Measurements from ENCODE around the gene MAFG. TPM values are rescaled to one million over a fixed set of nuclear protein-coding genes. Genes with fewer than 3 reads are reported as not detected.

MAFG gene
- total and polyA plus RNA-seq, 2 of the 13 experiments (the other 11 are each of a cell fraction or from before 2014, with no cell fraction given): 14.5 to 20.0 TPM

DNA sequence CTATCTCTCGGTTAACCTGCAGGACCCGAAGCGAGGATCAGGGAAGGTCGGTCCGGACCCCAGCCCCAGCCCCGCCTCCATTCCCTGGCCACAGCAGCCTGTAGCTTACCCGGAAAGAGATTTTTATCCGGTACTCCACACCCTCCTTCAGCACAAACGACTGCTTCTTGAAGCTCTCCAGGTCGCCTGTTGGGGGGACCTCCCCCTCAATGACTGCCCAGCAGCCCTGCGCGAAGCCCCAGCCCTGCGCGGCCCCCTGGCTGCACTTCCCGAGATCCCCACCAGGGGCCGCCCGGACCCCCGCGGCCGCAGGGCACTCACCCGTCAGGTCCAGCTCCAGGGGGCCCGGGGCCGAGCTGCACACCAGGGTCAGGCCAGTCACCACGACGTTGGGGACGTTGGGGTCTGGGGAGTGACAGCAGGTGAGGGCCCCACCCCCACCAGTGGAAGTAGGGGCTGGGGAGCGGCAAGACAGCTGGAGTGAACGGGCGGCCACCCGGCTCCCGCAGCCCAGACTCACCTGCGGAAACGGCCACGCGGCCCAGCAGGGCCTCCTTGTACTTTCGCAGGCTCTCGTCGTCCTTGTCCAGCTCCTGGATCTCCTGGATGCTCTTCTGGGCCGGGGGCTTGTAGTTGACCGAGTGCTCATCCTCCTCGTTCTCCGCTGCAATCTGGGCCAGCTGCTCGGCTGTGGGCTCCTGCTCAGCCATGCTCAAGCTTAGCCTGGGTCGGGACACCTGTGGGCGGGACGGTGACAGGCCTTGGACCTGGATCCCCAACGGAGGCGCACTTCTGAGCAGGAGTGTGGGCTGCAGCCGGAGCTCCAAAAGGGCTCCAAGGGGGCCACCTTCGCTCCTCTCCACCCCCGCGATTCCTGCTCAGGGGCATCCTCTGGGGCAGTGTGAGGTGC lies 58.1 kb downstream of the MAFG start (continued):
- TF ChIP-seq ZNF775 (CRISPR knock-in tag; IDR thresholded peaks at IDR 0.05; ENCODE audit: borderline replicate concordance) (no peak), IKZF1 (IDR thresholded peaks at IDR 0.05) (no peak), RCOR2 (CRISPR knock-in tag; IDR thresholded peaks at IDR 0.05) (no peak), HIVEP1 (CRISPR knock-in tag; IDR thresholded peaks at IDR 0.05) (peak; percentile 76; the same call in 1 of the 2 replicates), ZNF260 (CRISPR knock-in tag; IDR thresholded peaks at IDR 0.05; ENCODE audit: borderline replicate concordance, low read depth) (no peak), TAF15 (IDR thresholded peaks at IDR 0.05; ENCODE audit: low read depth, low read length, poor library complexity, severe bottlenecking) (no peak), HDAC6 (IDR thresholded peaks at IDR 0.05; ENCODE audit: low read depth, low read length) (no peak), KAT2B (IDR thresholded peaks at IDR 0.05; ENCODE audit: borderline replicate concordance, low read depth, low read length) (no peak), NCOR1 (IDR thresholded peaks at IDR 0.05; ENCODE audit: borderline replicate concordance, low read length) (0 out of 2 replicates have a peak, but pooled peaks have one; percentile 27), LCORL (IDR thresholded peaks at IDR 0.05) (no peak), LCORL (CRISPR knock-in tag; IDR thresholded peaks at IDR 0.05) (0 out of 2 replicates have a peak, but pooled peaks have one; percentile 14)
- TF ChIP-seq, protein P1, sequence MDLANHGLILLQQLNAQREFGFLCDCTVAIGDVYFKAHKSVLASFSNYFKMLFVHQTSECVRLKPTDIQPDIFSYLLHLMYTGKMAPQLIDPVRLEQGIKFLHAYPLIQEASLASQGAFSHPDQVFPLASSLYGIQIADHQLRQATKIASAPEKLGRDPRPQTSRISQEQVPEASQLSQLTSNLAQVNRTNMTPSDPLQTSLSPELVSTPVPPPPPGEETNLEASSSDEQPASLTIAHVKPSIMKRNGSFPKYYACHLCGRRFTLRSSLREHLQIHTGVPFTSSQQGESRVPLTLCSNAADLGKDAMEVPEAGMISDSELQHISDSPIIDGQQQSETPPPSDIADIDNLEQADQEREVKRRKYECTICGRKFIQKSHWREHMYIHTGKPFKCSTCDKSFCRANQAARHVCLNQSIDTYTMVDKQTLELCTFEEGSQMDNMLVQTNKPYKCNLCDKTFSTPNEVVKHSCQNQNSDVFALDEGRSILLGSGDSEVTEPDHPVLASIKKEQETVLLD (CRISPR knock-in tag; IDR thresholded peaks at IDR 0.05; ENCODE audit: low read depth): peak; percentile 71; the same call in 1 of the 2 replicates
- TF ChIP-seq, protein P2, sequence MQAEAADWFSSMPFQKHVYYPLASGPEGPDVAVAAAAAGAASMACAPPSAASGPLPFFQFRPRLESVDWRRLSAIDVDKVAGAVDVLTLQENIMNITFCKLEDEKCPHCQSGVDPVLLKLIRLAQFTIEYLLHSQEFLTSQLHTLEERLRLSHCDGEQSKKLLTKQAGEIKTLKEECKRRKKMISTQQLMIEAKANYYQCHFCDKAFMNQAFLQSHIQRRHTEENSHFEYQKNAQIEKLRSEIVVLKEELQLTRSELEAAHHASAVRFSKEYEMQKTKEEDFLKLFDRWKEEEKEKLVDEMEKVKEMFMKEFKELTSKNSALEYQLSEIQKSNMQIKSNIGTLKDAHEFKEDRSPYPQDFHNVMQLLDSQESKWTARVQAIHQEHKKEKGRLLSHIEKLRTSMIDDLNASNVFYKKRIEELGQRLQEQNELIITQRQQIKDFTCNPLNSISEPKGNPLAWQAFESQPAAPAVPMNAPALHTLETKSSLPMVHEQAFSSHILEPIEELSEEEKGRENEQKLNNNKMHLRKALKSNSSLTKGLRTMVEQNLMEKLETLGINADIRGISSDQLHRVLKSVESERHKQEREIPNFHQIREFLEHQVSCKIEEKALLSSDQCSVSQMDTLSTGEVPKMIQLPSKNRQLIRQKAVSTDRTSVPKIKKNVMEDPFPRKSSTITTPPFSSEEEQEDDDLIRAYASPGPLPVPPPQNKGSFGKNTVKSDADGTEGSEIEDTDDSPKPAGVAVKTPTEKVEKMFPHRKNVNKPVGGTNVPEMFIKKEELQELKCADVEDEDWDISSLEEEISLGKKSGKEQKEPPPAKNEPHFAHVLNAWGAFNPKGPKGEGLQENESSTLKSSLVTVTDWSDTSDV (CRISPR knock-in tag; IDR thresholded peaks at IDR 0.05): no peak
- TF ChIP-seq, protein P3, sequence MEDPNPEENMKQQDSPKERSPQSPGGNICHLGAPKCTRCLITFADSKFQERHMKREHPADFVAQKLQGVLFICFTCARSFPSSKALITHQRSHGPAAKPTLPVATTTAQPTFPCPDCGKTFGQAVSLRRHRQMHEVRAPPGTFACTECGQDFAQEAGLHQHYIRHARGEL (CRISPR knock-in tag; IDR thresholded peaks at IDR 0.05): no peak; the same call in 1 of the 2 replicates
- TF ChIP-seq, protein P4, sequence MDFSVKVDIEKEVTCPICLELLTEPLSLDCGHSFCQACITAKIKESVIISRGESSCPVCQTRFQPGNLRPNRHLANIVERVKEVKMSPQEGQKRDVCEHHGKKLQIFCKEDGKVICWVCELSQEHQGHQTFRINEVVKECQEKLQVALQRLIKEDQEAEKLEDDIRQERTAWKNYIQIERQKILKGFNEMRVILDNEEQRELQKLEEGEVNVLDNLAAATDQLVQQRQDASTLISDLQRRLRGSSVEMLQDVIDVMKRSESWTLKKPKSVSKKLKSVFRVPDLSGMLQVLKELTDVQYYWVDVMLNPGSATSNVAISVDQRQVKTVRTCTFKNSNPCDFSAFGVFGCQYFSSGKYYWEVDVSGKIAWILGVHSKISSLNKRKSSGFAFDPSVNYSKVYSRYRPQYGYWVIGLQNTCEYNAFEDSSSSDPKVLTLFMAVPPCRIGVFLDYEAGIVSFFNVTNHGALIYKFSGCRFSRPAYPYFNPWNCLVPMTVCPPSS (IDR thresholded peaks at IDR 0.05): no peak

Data from HepG2 (cell line).